COLO829 (cell line): ENCODE data around the gene ATP2C2.

ENCODE experiments used
- DNase-seq: peaks from one replicate; pipeline ENCODE4 v3.0.0; 2012; ENCODE audit warnings: low spot score

ATP2C2 gene

GRCh38 chr16:84513666-84514065 lies 145.3 kb downstream of the ATP2C2 start:
- no peak for DNase-seq
